ENCODE results near the gene FKBP2. TPM values are rescaled to one million over a fixed set of nuclear protein-coding genes. Genes with fewer than 3 reads are reported as not detected.

Gene FKBP2
- total and polyA plus RNA-seq, 2 of the 4 experiments (the other 2 are of a cell fraction) = 36.2 to 76.4 TPM

DNA sequence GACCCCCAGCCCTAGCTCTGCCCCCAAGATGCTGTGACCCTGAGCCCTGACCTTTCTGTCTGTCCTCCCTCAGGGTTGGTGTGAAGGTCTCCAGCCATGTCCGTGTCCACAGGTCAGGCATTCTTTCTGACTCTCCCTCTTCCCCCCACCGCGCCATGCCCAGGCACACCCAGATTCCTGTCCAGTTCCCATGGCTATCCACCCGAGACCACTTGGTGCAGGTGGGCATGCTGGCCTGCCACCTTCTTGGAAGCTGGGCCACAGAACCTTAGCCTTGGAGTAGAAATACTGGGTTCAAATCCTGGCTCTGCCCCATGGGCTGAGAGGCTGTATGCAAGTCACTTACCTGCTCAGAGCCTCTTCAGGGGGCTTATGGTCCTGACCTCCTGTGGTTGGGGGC is 8.1 kb downstream of the FKBP2 start:
- intact Hi-C loops (cut with micrococcal nuclease) (no loop called here), dilution Hi-C loops (cut with HindIII; ENCODE audit: low sequenced_read_pairs, unreplicated experiment) (no loop called here), in situ Hi-C loops (cut with MboI; ENCODE audit: low sequenced_read_pairs) (no loop called here)
- H3K23ac ChIP-seq (ENCODE audit: low read depth, low read length) = no peak overlapping the region
- no peak overlapping the region; the same call in 1 of the 2 replicates for H3K4ac ChIP-seq (ENCODE audit: low read depth, low read length)
- CTCF ChIA-PET = no interaction called here
- no peak overlapping the region for H2BK20ac ChIP-seq (ENCODE audit: low read depth, low read length)
- no peaks in the 10 kb centered on the region for H3K27me3 ChIP-seq (ENCODE audit: control insufficient read depth, insufficient read depth, low read length)
- H4K91ac ChIP-seq (ENCODE audit: insufficient read depth, low read depth, low read length) = peak overlapping the region; percentile 41; the same call in 1 of the 2 replicates
- no peak overlapping the region for H3K14ac ChIP-seq (replicated peaks; ENCODE audit: low read depth, low read length)
- H4K5ac ChIP-seq (ENCODE audit: low read depth, low read length) = no peak overlapping the region
- no peak overlapping the region for H3K4me3 ChIP-seq (ENCODE audit: insufficient read depth, low read depth, low read length)
- no peak overlapping the region for H2AK9ac ChIP-seq (replicated peaks; ENCODE audit: low read depth, low read length, poor library complexity)
- POLR2A ChIA-PET (ENCODE audit: unreplicated experiment) = interaction anchor here (0.9 kb wide), 1 partner anchor 19 kb away, joined by 3 read pairs; no protein-coding TSS in a partner anchor
- H3K4me2 ChIP-seq (ENCODE audit: low read depth, low read length) = no peak overlapping the region
- no peaks in the 10 kb centered on the region for H3K9me1 ChIP-seq (ENCODE audit: insufficient read depth, low read length)
- 100% methylated on average over 2 of the region's 4 CpGs; no CpG with 5 or more reads in 1 of the 2 experiments for WGBS, 2 experiments (ENCODE audit: extremely low coverage in 2 of 2, insufficient read length in 1 of 2)
- no peak overlapping the region for H3K56ac ChIP-seq (ENCODE audit: extremely low read depth, insufficient read depth, low read length)
- DNase-seq (no peak), ATAC-seq (ENCODE audit: low read depth) (no peak)
- H3K9me3 ChIP-seq (ENCODE audit: control insufficient read depth, insufficient read depth, low read length) = no peaks in the 10 kb centered on the region
- no peak overlapping the region for H3K18ac ChIP-seq (ENCODE audit: low read depth, low read length)
- no peak overlapping the region for H3K9ac ChIP-seq (ENCODE audit: low read depth, low read length)
- H2BK120ac ChIP-seq (ENCODE audit: low read depth, low read length) = no peak overlapping the region
- no peak overlapping the region for H2BK15ac ChIP-seq (ENCODE audit: low read depth, low read length)
- H3K36me3 ChIP-seq (ENCODE audit: control insufficient read depth, insufficient read depth, low read length) = peaks cover 3% of the 10 kb centered on the region; the same call in 1 of the 2 replicates
- H4K8ac ChIP-seq (ENCODE audit: low read depth in 2 of 2, low read length in 2 of 2) = no peak overlapping the region
- TF ChIP-seq NFE2L2 (IDR thresholded peaks at IDR 0.05; ENCODE audit: low read depth, low read length) (no peak), MXI1 (IDR thresholded peaks at IDR 0.05; ENCODE audit: borderline replicate concordance, low read depth, low read length) (no peak), SMC3 (IDR thresholded peaks at IDR 0.05; ENCODE audit: low read depth, low read length) (no peak), RCOR1 (IDR thresholded peaks at IDR 0.05; ENCODE audit: insufficient replicate concordance, low read length) (no peak), CEBPB (IDR thresholded peaks at IDR 0.05; ENCODE audit: low read depth, low read length) (no peak), MAFK (IDR thresholded peaks at IDR 0.05; ENCODE audit: low read depth, low read length) (no peak), BHLHE40 (IDR thresholded peaks at IDR 0.05; ENCODE audit: low read depth, low read length) (no peak), RAD21 (IDR thresholded peaks at IDR 0.05; ENCODE audit: low read length) (no peak), FOS (IDR thresholded peaks at IDR 0.05; ENCODE audit: low read depth, low read length) (no peak), CHD1 (IDR thresholded peaks at IDR 0.05; ENCODE audit: low read depth, low read length) (no peak)
- TF ChIP-seq, protein P1, sequence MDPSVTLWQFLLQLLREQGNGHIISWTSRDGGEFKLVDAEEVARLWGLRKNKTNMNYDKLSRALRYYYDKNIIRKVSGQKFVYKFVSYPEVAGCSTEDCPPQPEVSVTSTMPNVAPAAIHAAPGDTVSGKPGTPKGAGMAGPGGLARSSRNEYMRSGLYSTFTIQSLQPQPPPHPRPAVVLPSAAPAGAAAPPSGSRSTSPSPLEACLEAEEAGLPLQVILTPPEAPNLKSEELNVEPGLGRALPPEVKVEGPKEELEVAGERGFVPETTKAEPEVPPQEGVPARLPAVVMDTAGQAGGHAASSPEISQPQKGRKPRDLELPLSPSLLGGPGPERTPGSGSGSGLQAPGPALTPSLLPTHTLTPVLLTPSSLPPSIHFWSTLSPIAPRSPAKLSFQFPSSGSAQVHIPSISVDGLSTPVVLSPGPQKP (IDR thresholded peaks at IDR 0.05; ENCODE audit: borderline replicate concordance, low read depth, low read length) = no peak
- TF ChIP-seq, protein P2, sequence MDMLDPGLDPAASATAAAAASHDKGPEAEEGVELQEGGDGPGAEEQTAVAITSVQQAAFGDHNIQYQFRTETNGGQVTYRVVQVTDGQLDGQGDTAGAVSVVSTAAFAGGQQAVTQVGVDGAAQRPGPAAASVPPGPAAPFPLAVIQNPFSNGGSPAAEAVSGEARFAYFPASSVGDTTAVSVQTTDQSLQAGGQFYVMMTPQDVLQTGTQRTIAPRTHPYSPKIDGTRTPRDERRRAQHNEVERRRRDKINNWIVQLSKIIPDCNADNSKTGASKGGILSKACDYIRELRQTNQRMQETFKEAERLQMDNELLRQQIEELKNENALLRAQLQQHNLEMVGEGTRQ (IDR thresholded peaks at IDR 0.05; ENCODE audit: low read depth, low read length) = no peak
- no peak overlapping the region for H2AK5ac ChIP-seq (ENCODE audit: low read depth, low read length)
- H4K20me1 ChIP-seq (ENCODE audit: insufficient read depth, low read length) = peaks cover 21% of the 10 kb centered on the region
- H2BK5ac ChIP-seq (ENCODE audit: low read depth, low read length, poor library complexity, severe bottlenecking) = no peak overlapping the region
- no TSS peak for BruUV-seq (replicated peaks)
- peaks cover 13% of the 10 kb centered on the region for H3K4me1 ChIP-seq (ENCODE audit: control insufficient read depth, insufficient read depth, low read length)
- H3K27ac ChIP-seq (ENCODE audit: insufficient read depth, low read length) = no peak overlapping the region
- H2AFZ ChIP-seq (replicated peaks; ENCODE audit: low read length, poor library complexity) = no peak overlapping the region
- H3K79me1 ChIP-seq (ENCODE audit: low read depth in 1 of 2, low read length in 2 of 2) = peaks cover 8 to 36% of the 10 kb centered on the region in 2 experiments
